Hematopoietic multipotent progenitor cell treated with erythropoietin and hydrocortisone succinate and interleukin-3 and kit ligand, for 8 days (in vitro differentiated cells): ENCODE results near the gene UGDH.

Experiments
- DNase-seq: peaks from one replicate; pipeline ENCODE4 v3.0.0-alpha.2; 2015

UGDH gene

GRCh38 chr4:39450618-39451017 lies 76.6 kb downstream of the UGDH start:
- no peak for DNase-seq
